Mesendoderm (in vitro differentiated cells): ENCODE data around the gene MAPKAPK3.

Experiments
- DNase-seq: peaks from one replicate; pipeline ENCODE4 v3.0.0; 2013
- H2AK5ac ChIP-seq: 2 replicates; pipeline ENCODE4 v1.6.1; 2013; ENCODE audit warnings: low read length, inconsistent platforms
- H2BK120ac ChIP-seq: 2 replicates; pipeline ENCODE4 v1.6.1; 2013; ENCODE audit warnings: low read depth, mild to moderate bottlenecking, low read length, moderate library complexity, mixed read lengths
- H2BK15ac ChIP-seq: replicated peaks from 2 replicates; pipeline ENCODE4 v1.6.1; 2013; ENCODE audit warnings: low read depth, mild to moderate bottlenecking, moderate library complexity
- H2BK5ac ChIP-seq: 2 replicates; pipeline ENCODE4 v1.6.1; 2013; ENCODE audit warnings: low read length, inconsistent platforms
- H3K18ac ChIP-seq: 2 replicates; pipeline ENCODE4 v1.6.1; 2013; ENCODE audit warnings: mild to moderate bottlenecking, low read length, mixed read lengths
- H3K23ac ChIP-seq: one replicate; pipeline ENCODE4 v1.6.1; 2013; ENCODE audit warnings: low read length
- H3K27ac ChIP-seq: 2 replicates; pipeline ENCODE4 v1.5.1; 2013; ENCODE audit warnings: low read depth, mild to moderate bottlenecking, inconsistent platforms, low read length, moderate library complexity
- H3K27me3 ChIP-seq: 2 replicates; pipeline ENCODE4 v1.6.1; 2013; ENCODE audit warnings: low read length, control low read depth, mild to moderate bottlenecking, inconsistent platforms; ENCODE audit not compliant: insufficient read depth, poor library complexity
- H3K36me3 ChIP-seq: 2 replicates; pipeline ENCODE4 v1.6.1; 2013; ENCODE audit warnings: low read length, inconsistent platforms; ENCODE audit not compliant: control insufficient read depth, insufficient read depth
- H3K4ac ChIP-seq: one replicate; pipeline ENCODE4 v1.6.1; 2013; ENCODE audit warnings: low read depth, mild to moderate bottlenecking, low read length, moderate library complexity
- H3K4me1 ChIP-seq: 2 replicates; pipeline ENCODE4 v1.6.1; 2013; ENCODE audit warnings: low read depth, low read length, inconsistent platforms; ENCODE audit not compliant: control insufficient read depth
- H3K4me2 ChIP-seq: 2 replicates; pipeline ENCODE4 v1.6.1; 2013; ENCODE audit warnings: low read length
- H3K4me3 ChIP-seq: 2 replicates; pipeline ENCODE4 v1.5.1; 2013; ENCODE audit warnings: mild to moderate bottlenecking, low read length
- H3K56ac ChIP-seq: one replicate; pipeline ENCODE4 v1.6.1; 2013; ENCODE audit warnings: low read length
- H3K79me1 ChIP-seq: 2 replicates; pipeline ENCODE4 v1.6.1; 2013; ENCODE audit warnings: low read length, inconsistent platforms
- H3K79me2 ChIP-seq: 2 replicates; pipeline ENCODE4 v1.6.1; 2013; ENCODE audit warnings: mild to moderate bottlenecking, low read length; ENCODE audit not compliant: control insufficient read depth, insufficient read depth
- H3K9ac ChIP-seq: 2 replicates; pipeline ENCODE4 v1.6.1; 2013; ENCODE audit warnings: low read length, inconsistent platforms
- H4K5ac ChIP-seq: one replicate; pipeline ENCODE4 v1.6.1; 2013; ENCODE audit warnings: low read length
- H4K8ac ChIP-seq: one replicate; pipeline ENCODE4 v1.6.1; 2013; ENCODE audit warnings: low read depth, mild to moderate bottlenecking, control low read depth, low read length, moderate library complexity
- WGBS: extraction: QIAGEN DNeasy Blood & Tissue Kit; methylation state at CpG from one replicate; pipeline ENCODE4 v1.1.7; 2013; ENCODE audit warnings: low lambda C conversion rate, missing lambda C conversion rate; ENCODE audit not compliant: insufficient coverage; ENCODE audit errors: extremely low coverage; 5-methylcytosine and 5-hydroxymethylcytosine counted together

MAPKAPK3 gene

GRCh38 chr3:50585919-50586762 lies 30.8 kb upstream of the MAPKAPK3 start:
- no peak overlapping the region for H3K23ac ChIP-seq
- no peaks in the 10 kb centered on the region for H3K27me3 ChIP-seq
- H3K4me3 ChIP-seq: no peak overlapping the region
- no peaks in the 10 kb centered on the region for H3K79me2 ChIP-seq
- no CpG with 5 or more reads among the region's 6 CpGs for WGBS
- no peak overlapping the region for H2AK5ac ChIP-seq
- no peak overlapping the region for H3K27ac ChIP-seq
- no peak overlapping the region for H4K5ac ChIP-seq
- no peak overlapping the region for H4K8ac ChIP-seq
- H3K4me1 ChIP-seq: no peaks in the 10 kb centered on the region
- H3K36me3 ChIP-seq: no peaks in the 10 kb centered on the region
- no peak overlapping the region for H3K56ac ChIP-seq
- no peak overlapping the region for H3K9ac ChIP-seq
- no peak overlapping the region for H3K4me2 ChIP-seq
- no peak for DNase-seq
- no peak overlapping the region for H3K18ac ChIP-seq
- H2BK120ac ChIP-seq: no peak overlapping the region
- no peak overlapping the region for H2BK15ac ChIP-seq
- H2BK5ac ChIP-seq: no peak overlapping the region
- H3K79me1 ChIP-seq: no peaks in the 10 kb centered on the region
- H3K4ac ChIP-seq: no peak overlapping the region

- Histone ChIP-seq H2BK5ac (no peak overlapping the region), H4K5ac (no peak overlapping the region), H3K18ac (no peak overlapping the region), H3K4me2 (no peak overlapping the region), H2BK120ac (no peak overlapping the region), H3K79me2 (no peaks in the 10 kb centered on the region), H3K9ac (no peak overlapping the region), H4K8ac (no peak overlapping the region), H3K56ac (no peak overlapping the region), H3K27ac (no peak overlapping the region), H3K23ac (no peak overlapping the region), H2BK15ac (no peak overlapping the region), H3K4me1 (no peaks in the 10 kb centered on the region), H3K4me3 (no peak overlapping the region), H3K36me3 (no peaks in the 10 kb centered on the region), H3K79me1 (no peaks in the 10 kb centered on the region), H2AK5ac (no peak overlapping the region), H3K4ac (no peak overlapping the region), H3K27me3 (no peaks in the 10 kb centered on the region)
- no CpG with 5 or more reads among the region's 3 CpGs for WGBS
- no peak for DNase-seq
These were observed 30.2 kb upstream of the MAPKAPK3 start for GRCh38 chr3:50586763-50587070.

- no peak overlapping the region for H4K8ac ChIP-seq
- no peak overlapping the region for H3K4ac ChIP-seq
- H4K5ac ChIP-seq: no peak overlapping the region
- no peak overlapping the region for H3K9ac ChIP-seq
- no peaks in the 10 kb centered on the region for H3K36me3 ChIP-seq
- WGBS: no CpG with 5 or more reads among the region's 6 CpGs
- H3K23ac ChIP-seq: no peak overlapping the region
- H2BK15ac ChIP-seq: no peak overlapping the region
- no peak overlapping the region for H3K4me2 ChIP-seq
- no peak overlapping the region for H3K27ac ChIP-seq
- no peaks in the 10 kb centered on the region for H3K4me1 ChIP-seq
- H2AK5ac ChIP-seq: no peak overlapping the region
- H2BK120ac ChIP-seq: no peak overlapping the region
- no peak for DNase-seq
- no peak overlapping the region for H2BK5ac ChIP-seq
- no peak overlapping the region for H3K18ac ChIP-seq
- no peak overlapping the region for H3K56ac ChIP-seq
- H3K27me3 ChIP-seq: no peaks in the 10 kb centered on the region
- H3K79me1 ChIP-seq: no peaks in the 10 kb centered on the region
- no peak overlapping the region for H3K4me3 ChIP-seq
- no peaks in the 10 kb centered on the region for H3K79me2 ChIP-seq
These were observed 29.6 kb upstream of the MAPKAPK3 start for GRCh38 chr3:50587373-50587772.

- Histone ChIP-seq H3K4me2 (no peak overlapping the region), H4K5ac (no peak overlapping the region), H3K27ac (no peak overlapping the region), H3K4ac (no peak overlapping the region), H2BK120ac (no peak overlapping the region), H2BK15ac (no peak overlapping the region), H3K36me3 (no peaks in the 10 kb centered on the region), H3K79me1 (no peaks in the 10 kb centered on the region), H3K4me1 (no peaks in the 10 kb centered on the region), H3K18ac (no peak overlapping the region), H2BK5ac (no peak overlapping the region), H3K79me2 (no peaks in the 10 kb centered on the region), H3K4me3 (no peak overlapping the region), H3K27me3 (no peaks in the 10 kb centered on the region), H3K23ac (no peak overlapping the region), H3K9ac (no peak overlapping the region), H3K56ac (no peak overlapping the region), H2AK5ac (no peak overlapping the region), H4K8ac (no peak overlapping the region)
- no CpG with 5 or more reads among the region's 17 CpGs for WGBS
- DNase-seq: no peak
These were observed 28.9 kb upstream of the MAPKAPK3 start for GRCh38 chr3:50587806-50588758.

- Histone ChIP-seq H3K79me2 (no peaks in the 10 kb centered on the region), H3K27ac (no peak overlapping the region), H2BK5ac (no peak overlapping the region), H3K23ac (no peak overlapping the region), H3K18ac (no peak overlapping the region), H3K36me3 (no peaks in the 10 kb centered on the region), H3K56ac (no peak overlapping the region), H3K27me3 (no peaks in the 10 kb centered on the region), H3K4me3 (no peak overlapping the region), H3K79me1 (no peaks in the 10 kb centered on the region), H2BK15ac (no peak overlapping the region), H3K4ac (no peak overlapping the region), H2BK120ac (no peak overlapping the region), H2AK5ac (no peak overlapping the region), H3K9ac (no peak overlapping the region), H3K4me1 (no peaks in the 10 kb centered on the region), H4K5ac (no peak overlapping the region), H3K4me2 (no peak overlapping the region), H4K8ac (no peak overlapping the region)
- no peak for DNase-seq
- WGBS: no CpG with 5 or more reads among the region's 4 CpGs
These were observed 28.1 kb upstream of the MAPKAPK3 start for GRCh38 chr3:50588759-50589433.
